MM.1S (cell line): ENCODE results near the gene SP6.

Source experiments
- DNase-seq: peaks from one replicate; pipeline ENCODE4 v3.0.0-alpha.2; 2015
- H2AFZ ChIP-seq: fragments of 300-600 bp; sonication (generic); 2 replicates; pipeline ENCODE4 v1.6.0; 2016; ENCODE audit warnings: antibody characterized with exemption, low read length
- H3F3A ChIP-seq: fragments of 300-600 bp; sonication (generic); 2 replicates; pipeline ENCODE4 v1.6.1; 2016; ENCODE audit warnings: mild to moderate bottlenecking, antibody characterized with exemption, low read length, moderate library complexity, mixed read lengths; ENCODE audit not compliant: insufficient read depth
- H3K27ac ChIP-seq: fragments of 300-600 bp; sonication (generic); 2 replicates; pipeline ENCODE4 v1.5.1; 2016; ENCODE audit warnings: mild to moderate bottlenecking, low read length
- H3K27me3 ChIP-seq: fragments of 300-600 bp; sonication (generic); replicated peaks from 2 replicates; pipeline ENCODE4 v1.6.0; 2016; ENCODE audit warnings: low read length; ENCODE audit not compliant: insufficient read depth
- H3K36me3 ChIP-seq: fragments of 300-600 bp; sonication (generic); replicated peaks from 2 replicates; pipeline ENCODE4 v1.6.1; 2016; ENCODE audit warnings: mild to moderate bottlenecking, low read length, mixed read lengths; ENCODE audit not compliant: insufficient read depth
- H3K4me1 ChIP-seq: fragments of 300-600 bp; sonication (generic); 2 replicates; pipeline ENCODE4 v1.6.1; 2016; ENCODE audit warnings: low read length, mixed read lengths
- H3K4me2 ChIP-seq: fragments of 300-600 bp; sonication (generic); 2 replicates; pipeline ENCODE4 v1.6.0; 2016; ENCODE audit warnings: low read depth, low read length
- H3K4me3 ChIP-seq: fragments of 300-600 bp; sonication (generic); 2 replicates; pipeline ENCODE4 v1.5.1; 2016; ENCODE audit warnings: low read length, mixed read lengths
- H3K79me2 ChIP-seq: fragments of 300-600 bp; sonication (generic); 2 replicates; pipeline ENCODE4 v1.6.1; 2016; ENCODE audit warnings: mixed run types, low read length, mixed read lengths
- H3K9ac ChIP-seq: fragments of 300-600 bp; sonication (generic); 2 replicates; pipeline ENCODE4 v1.6.1; 2016; ENCODE audit warnings: low read length, mixed read lengths
- H3K9me2 ChIP-seq: fragments of 300-600 bp; sonication (generic); replicated peaks from 2 replicates; pipeline ENCODE4 v1.6.1; 2016; ENCODE audit warnings: mild to moderate bottlenecking, low read length, mixed read lengths; ENCODE audit not compliant: insufficient read depth
- H3K9me3 ChIP-seq: fragments of 300-600 bp; sonication (generic); replicated peaks from 2 replicates; pipeline ENCODE4 v1.6.1; 2016; ENCODE audit warnings: mild to moderate bottlenecking, low read length, mixed read lengths; ENCODE audit not compliant: insufficient read depth
- H4K20me1 ChIP-seq: fragments of 300-600 bp; sonication (generic); 2 replicates; pipeline ENCODE4 v1.6.1; 2016; ENCODE audit warnings: mild to moderate bottlenecking, low read length, moderate library complexity, mixed read lengths; ENCODE audit not compliant: insufficient read depth
- CTCF ChIP-seq: fragments of 300-600 bp; sonication (generic); IDR thresholded peaks from 2 replicates; pipeline ENCODE4 v1.5.1; 2016; ENCODE audit warnings: antibody characterized with exemption, low read length, mixed read lengths
- EZH2 ChIP-seq: fragments of 300-600 bp; sonication (generic); optimal IDR thresholded peaks from 2 replicates; pipeline ENCODE3; 2017; ENCODE audit warnings: low read depth, mild to moderate bottlenecking, antibody characterized with exemption, low read length, mixed read lengths
- EZH2phosphoT487 ChIP-seq: fragments of 300-600 bp; sonication (generic); IDR thresholded peaks from 2 replicates; pipeline ENCODE4 v1.6.1; 2018; ENCODE audit warnings: antibody characterized with exemption, low read length

The SP6 gene

GRCh38 chr17:47882247-47882646 lies 31.3 kb upstream of the SP6 start:
- TF ChIP-seq EZH2phosphoT487 = no peak
- no peak for TF ChIP-seq EZH2
- TF ChIP-seq CTCF = no peak
- H3K9me3 ChIP-seq = no peaks in the 10 kb centered on the region
- H3K4me1 ChIP-seq = no peaks in the 10 kb centered on the region
- H3K9me2 ChIP-seq = no peaks in the 10 kb centered on the region
- no peak overlapping the region for H3K27ac ChIP-seq
- H3F3A ChIP-seq = no peaks in the 10 kb centered on the region
- no peak for DNase-seq
- H3K9ac ChIP-seq = no peak overlapping the region
- no peaks in the 10 kb centered on the region for H4K20me1 ChIP-seq
- H3K79me2 ChIP-seq = no peaks in the 10 kb centered on the region
- peak overlapping the region; percentile 30 for H3K4me3 ChIP-seq
- peak overlapping the region; percentile 25; the same call in 1 of the 2 replicates for H2AFZ ChIP-seq
- H3K36me3 ChIP-seq = no peaks in the 10 kb centered on the region
- peaks cover 43% of the 10 kb centered on the region for H3K27me3 ChIP-seq
- H3K4me2 ChIP-seq = peak overlapping the region; percentile 55

- H3K9me3 ChIP-seq = no peaks in the 10 kb centered on the region
- no peak overlapping the region for H3K4me2 ChIP-seq
- H2AFZ ChIP-seq = no peak overlapping the region
- no peak overlapping the region for H3K4me3 ChIP-seq
- TF ChIP-seq EZH2 (no peak), CTCF (no peak), EZH2phosphoT487 (no peak)
- H3K27ac ChIP-seq = no peak overlapping the region
- no peaks in the 10 kb centered on the region for H3K4me1 ChIP-seq
- peaks cover 61% of the 10 kb centered on the region for H3K27me3 ChIP-seq
- no peak overlapping the region for H3K9ac ChIP-seq
- no peaks in the 10 kb centered on the region for H4K20me1 ChIP-seq
- H3K79me2 ChIP-seq = no peaks in the 10 kb centered on the region
- H3K9me2 ChIP-seq = no peaks in the 10 kb centered on the region
- no peaks in the 10 kb centered on the region for H3K36me3 ChIP-seq
- no peak for DNase-seq
- H3F3A ChIP-seq = no peaks in the 10 kb centered on the region
Measured at GRCh38 chr17:47879776-47880454, 29.0 kb upstream of the SP6 start.

GRCh38 chr17:47879028-47879585 lies 28.1 kb upstream of the SP6 start:
- Histone ChIP-seq H3K79me2 (no peaks in the 10 kb centered on the region), H3K9me2 (no peaks in the 10 kb centered on the region), H3K9me3 (no peaks in the 10 kb centered on the region), H3K36me3 (no peaks in the 10 kb centered on the region), H3F3A (no peaks in the 10 kb centered on the region), H3K27me3 (peaks cover 69% of the 10 kb centered on the region), H3K4me1 (no peaks in the 10 kb centered on the region), H3K4me2 (no peak overlapping the region), H4K20me1 (no peaks in the 10 kb centered on the region), H2AFZ (no peak overlapping the region), H3K4me3 (no peak overlapping the region), H3K27ac (no peak overlapping the region), H3K9ac (no peak overlapping the region)
- DNase-seq = no peak
- TF ChIP-seq EZH2 (no peak), CTCF (no peak), EZH2phosphoT487 (no peak)
